NCI-H1930 (cell line): Measurements from ENCODE around the gene RBM8A.
"Not testable (repeated sequence)": the region's sequence is repeated elsewhere in the genome, so short reads cannot be mapped to it uniquely, and the experiment has no call there.

Experiments used
- DNase-seq, 2 experiments: peaks; one replicate each; lab custom pipeline; 2025; lab: John Stamatoyannopoulos, UW

The RBM8A gene

GRCh38 chr1:145956781-145957442, 29.6 kb upstream of the RBM8A start:
- DNase-seq, result no peak

DNA sequence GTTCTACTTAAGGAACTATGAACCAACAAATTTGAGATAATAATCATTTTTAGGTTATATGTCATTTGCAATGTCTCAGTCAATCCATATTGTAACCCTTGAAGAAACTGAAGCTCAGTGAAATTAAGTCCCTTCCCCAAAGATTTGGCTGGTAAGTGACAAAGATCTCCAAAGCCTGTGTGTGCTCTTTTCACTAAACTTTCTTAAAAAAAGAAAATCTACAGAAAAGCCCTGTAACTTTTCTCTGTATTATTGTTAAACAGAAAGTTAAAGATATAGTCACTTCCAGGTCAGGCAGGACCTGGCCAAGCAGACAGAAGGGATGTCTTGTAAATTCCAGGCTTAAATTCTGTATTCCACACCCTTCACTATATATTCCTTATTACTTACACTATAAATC, 29.1 kb upstream of the RBM8A start:
- no peak for DNase-seq

DNA sequence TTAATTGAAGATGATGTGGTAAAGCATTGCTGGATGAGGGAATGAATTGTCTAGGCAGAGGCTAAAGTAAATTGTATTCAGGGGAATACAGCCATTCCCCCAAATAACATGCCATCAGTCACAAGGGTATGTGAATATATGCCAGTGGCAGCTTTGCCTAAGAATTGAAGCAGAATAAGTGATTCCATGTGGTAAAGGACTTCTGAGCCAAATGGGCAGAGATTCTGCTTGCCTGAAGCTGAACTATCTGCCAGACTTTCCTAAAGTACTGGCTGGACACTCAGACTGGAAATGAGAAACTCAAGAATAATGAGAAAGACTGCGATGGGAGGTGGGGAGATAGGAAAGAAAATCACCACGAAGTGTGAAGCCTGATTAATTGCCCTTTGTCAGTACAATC, 28.2 kb upstream of the RBM8A start:
- no peak for DNase-seq

- DNase-seq, result no peak
Measured at GRCh38 chr1:145953861-145954260, 26.6 kb upstream of the RBM8A start.

DNA sequence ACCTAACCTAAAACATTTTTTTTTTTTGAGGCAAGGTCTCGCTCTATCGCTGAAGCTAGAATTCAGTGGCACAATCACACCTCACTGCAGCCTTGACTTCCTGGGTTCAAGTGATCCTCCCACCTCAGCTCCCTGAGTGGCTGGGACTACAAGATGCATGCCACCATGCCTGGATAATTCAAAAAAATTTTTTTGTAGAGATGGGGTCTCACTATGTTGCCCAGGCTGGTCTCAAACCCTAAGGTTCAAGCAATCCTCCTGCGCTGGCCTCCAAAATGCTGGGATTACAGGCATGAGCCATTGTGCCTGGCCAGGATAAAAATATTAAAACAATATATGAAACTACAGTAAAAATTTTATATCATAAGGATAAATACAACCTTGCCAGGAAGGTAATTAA, 25.6 kb upstream of the RBM8A start:
- DNase-seq, result no peak

DNA sequence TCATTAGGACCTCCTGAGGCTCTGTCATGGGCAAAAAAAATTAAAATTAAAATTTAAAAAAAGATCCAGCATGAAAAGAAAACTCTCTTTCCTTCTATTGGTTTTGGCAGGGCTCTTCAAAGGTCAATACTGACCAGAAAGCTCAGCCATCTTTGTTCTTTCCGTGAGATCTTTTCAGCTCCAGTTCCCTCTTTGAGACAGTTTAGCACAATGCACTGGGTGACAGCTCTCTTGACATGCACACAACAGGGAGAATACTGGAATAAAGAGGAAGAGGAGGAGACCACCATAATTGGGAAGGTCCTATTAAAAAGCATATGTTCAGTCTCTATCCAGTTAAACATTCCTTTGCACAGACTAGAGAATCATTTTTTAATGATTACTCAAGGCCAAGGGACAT, 24.2 kb upstream of the RBM8A start:
- no peak for DNase-seq

GRCh38 chr1:145949219-145949618, 21.9 kb upstream of the RBM8A start:
- DNase-seq, result no peak

DNA sequence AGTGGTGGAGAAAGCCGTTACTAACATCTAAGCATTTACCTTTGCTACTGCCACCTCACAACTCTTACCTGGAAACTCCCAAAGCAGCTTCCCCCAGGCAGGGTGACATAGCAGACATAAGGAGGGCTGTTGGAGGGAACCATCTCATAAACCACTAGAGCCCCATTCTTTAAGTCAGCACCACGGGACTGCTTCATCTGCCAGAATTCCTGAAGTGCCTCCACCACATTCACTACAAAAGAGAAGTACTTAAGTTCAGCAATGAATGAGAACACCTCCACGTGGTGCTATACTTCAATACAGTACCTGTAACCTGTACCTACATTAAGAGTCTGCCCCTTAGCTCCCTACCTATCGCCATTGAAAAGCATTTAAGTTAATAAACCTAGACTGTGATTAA, 20.3 kb upstream of the RBM8A start:
- DNase-seq, result no peak

DNA sequence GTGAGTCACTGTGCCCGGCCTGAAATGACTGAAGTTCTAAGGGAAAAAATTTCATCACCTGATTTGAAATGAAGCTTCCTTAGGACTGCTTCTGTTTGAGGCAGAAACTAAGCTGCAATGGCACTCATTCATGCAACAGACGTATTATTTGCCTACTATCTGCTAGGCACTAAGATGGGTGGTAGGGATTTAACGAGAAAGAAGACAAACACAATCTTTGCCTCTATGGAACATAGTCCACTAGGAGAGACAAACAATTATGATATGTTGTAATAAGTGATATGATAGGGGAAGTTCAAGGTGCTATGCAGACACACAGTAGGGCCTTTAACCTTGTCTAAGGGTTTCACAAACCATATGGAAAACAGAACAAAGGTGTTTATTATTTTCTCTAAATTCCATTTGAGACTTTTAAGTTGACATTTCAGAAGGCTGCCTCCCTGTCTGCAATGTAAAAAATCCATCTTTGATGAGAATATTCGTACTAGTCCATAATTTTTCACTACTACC, 19.2 kb upstream of the RBM8A start:
- no peak for DNase-seq

GRCh38 chr1:145944532-145944931, 17.2 kb upstream of the RBM8A start:
- no peak for DNase-seq

DNA sequence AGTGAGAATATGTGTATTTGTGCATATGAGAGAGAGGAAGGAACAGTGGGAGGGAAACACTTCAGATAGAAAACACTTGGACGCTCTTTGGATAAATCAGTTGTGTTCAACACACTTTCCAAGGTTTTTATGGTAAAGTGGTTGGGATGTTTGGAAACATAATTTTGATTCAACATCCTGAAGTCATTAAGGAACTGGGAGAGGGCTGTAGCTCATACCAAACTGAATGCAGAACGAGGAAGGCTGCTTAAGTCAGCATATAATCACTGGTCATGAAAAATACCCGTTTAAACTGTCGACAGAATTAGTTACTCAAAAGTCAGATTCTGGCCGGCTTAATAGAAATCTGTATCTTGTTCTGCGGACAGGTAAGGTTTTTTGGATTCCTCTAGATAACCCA, 15.6 kb upstream of the RBM8A start:
- no peak for DNase-seq

- peak in 1 of 2 experiments; percentile 65 for DNase-seq
Measured at GRCh38 chr1:145942405-145942804, 15.1 kb upstream of the RBM8A start.

DNA sequence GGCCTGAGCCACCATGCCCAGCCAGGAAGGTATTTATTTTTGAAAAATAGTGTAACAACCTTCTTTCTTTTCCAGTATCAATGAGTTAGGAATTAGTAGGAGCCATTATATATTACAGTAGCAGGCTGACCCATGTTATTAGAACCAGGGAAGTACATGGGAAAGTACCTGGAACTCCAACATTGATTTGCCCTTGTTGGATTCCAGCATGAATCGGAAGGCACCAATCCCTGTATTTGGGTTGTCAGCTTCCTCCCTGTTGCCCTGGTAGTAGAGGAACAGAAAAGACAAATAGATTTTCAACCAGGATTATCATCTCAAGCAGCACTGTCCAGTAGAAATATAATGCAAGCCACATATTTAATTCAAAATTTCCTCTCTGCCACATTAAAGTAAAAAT, 10.2 kb upstream of the RBM8A start:
- no peak for DNase-seq

GRCh38 chr1:145936247-145936646, 9.0 kb upstream of the RBM8A start:
- DNase-seq, result no peak

GRCh38 chr1:145935708-145936107, 8.4 kb upstream of the RBM8A start:
- DNase-seq, result no peak

DNA sequence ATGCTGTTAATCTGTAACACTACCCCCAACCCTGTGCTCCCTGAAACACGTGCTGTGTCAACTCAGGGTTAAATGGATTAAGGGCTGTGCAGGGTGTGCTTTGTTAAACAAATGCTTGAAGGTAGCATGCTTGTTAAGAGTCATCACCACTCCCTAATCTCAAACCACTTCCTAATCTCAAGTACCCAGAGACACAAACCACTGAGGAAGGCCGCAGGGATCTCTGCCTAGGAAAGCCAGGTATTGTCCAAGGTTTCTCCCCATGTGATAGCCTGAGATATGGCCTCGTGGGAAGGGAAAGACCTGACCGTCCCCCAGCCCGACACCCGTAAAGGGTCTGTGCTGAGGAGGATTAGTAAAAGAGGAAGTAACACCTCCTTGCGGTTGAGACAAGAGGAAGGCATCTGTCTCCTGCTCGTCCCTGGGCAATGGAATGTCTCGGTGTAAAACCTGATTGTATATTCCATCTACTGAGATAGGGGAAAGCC, 5.3 kb upstream of the RBM8A start:
- not testable (repeated sequence) for DNase-seq

DNA sequence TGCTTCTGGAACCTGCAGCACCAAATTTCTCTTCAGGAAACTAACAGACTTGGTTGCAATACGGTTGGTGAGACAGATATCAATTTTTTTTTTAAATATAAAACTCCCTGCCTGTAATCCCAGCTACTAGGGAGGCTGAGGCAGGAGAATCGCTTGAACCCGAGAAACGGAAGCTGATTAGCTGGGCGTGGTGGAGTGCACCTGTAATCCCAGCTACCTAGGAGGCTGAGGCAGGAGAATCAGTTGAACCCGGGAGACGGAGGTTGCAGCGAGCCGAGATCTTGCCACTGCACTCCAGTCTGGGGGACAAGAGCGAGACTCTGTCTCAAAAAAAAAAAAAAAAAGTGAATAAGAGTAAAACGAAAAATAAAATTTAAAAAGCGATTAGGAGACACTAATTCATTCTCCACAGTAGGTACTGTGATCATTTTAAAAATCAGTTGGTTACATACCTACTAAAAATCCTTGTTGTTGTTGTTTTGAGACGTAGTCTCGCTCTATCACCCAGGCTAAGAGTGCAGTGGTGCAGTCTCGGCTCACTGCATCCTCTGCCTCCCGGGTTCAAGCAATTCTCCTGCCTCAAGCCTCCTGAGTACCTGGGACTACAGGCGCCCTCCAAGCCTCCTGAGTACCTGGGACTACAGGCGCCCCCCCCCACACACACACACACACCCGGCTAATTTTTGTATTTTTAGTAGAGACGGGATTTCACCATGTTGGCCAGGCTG, 796 bp upstream of the RBM8A start:
- DNase-seq, result no peak

DNA sequence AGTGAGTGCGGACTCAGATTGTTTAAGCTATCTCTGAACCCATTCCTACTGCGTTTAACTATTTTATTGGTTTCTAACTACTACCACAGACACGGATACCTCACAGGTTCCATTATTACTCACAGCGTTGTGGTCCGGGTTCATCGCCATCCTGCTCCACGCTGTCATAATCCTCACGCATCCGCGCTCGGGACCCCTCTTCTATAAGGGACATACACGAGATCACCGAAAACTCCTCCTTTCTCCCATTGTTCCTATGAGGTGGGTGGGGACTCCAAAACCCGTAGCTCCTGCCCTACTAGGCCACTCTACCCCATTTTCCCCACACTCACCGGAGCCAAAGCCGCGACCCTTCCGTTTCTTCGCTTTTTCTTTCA, 610 bp downstream of the RBM8A start:
- no peak for DNase-seq

DNA sequence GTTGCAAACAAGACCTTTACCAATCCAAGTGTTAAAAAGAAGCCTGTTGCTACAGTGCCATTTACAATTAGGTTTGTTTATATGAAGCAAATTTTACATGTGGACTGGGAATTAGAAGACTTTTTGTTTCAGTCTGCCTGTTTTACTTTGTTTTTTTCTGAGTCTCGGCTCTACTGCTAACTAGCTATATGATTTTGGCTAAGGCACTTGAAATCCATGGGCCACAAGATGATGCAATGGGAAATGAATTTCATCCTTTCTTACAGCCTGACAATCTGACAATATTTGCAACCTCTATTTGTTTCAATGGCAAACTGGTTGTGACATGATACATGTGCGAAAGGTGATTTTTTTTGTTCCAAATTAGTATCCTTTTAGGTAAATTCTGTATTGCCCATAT, 5.0 kb downstream of the RBM8A start:
- DNase-seq, result no peak

GRCh38 chr1:145920297-145920696, 7.0 kb downstream of the RBM8A start:
- not testable (repeated sequence) for DNase-seq

DNA sequence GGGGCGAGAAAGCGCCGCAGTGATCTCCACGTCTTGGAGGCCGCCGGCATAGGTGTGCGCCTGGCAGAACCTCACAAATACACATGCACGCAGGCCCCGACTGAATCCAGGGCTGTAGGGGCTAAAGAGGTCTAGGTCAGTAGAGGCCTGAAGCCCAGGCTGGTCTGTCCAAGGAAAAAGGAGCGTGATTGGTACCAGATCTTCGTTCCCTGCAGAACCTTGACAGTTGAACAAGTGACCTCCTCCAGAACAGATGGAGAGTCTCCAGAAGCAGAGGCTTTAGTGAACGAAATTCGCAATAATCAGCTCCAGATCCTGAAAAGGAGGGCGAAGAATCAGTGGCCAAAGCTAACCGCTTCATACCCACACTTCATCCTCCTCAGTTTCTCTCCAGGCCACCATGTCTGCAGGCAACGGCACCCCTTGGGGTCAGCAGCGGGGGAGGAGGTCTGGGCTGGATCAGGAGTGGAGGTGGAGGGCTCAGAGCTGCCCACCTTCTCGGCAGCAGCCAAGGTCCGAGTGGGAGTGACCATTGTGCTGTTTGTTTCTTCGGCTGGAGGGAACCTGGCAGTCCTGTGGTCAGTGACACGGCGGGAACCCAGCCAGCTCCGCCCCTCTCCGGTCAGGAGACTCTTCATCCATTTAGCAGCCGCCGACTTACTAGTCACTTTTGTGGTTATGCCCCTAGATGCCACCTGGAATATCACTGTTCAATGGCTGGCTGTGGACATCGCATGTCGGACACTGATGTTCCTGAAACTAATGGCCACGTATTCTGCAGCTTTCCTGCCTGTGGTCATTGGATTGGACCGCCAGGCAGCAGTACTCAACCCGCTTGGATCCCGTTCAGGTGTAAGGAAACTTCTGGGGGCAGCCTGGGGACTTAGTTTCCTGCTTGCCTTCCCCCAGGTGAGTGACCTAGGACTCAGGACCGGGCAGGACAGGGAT, 8.0 kb downstream of the RBM8A start:
- DNase-seq, result no peak
